Cardiac muscle cell (in vitro differentiated cells and primary cell): Measurements from ENCODE around the gene PLD4. TPM values are rescaled to one million over a fixed set of nuclear protein-coding genes. Genes with fewer than 3 reads are reported as not detected.
"Not testable (repeated sequence)": the region's sequence is repeated elsewhere in the genome, so short reads cannot be mapped to it uniquely, and the experiment has no call there.

Experiments
- DNase-seq, 2 donors: peaks; one replicate each; pipeline versions ENCODE4 v3.0.0 to v3.0.0-alpha.2; 2010 to 2017; ENCODE audit warnings: low read depth in 1 of 2, low spot score in 1 of 2
- H3K27ac ChIP-seq: fragments of 200-600 bp; sonication (generic); 2 replicates; pipeline ENCODE4 v1.5.1; 2016
- H3K27me3 ChIP-seq: fragments of 200-600 bp; sonication (generic); 2 replicates; pipeline ENCODE4 v1.6.0; 2016; ENCODE audit warnings: control low read depth
- H3K36me3 ChIP-seq: fragments of 200-600 bp; sonication (generic); 2 replicates; pipeline ENCODE4 v1.5.1; 2016; ENCODE audit warnings: control low read depth
- H3K4me1 ChIP-seq: fragments of 200-600 bp; sonication (generic); 2 replicates; pipeline ENCODE4 v1.8.1; 2017; ENCODE audit warnings: low read depth, mild to moderate bottlenecking, mixed run types
- H3K4me3 ChIP-seq: fragments of 200-600 bp; sonication (generic); 2 replicates; pipeline ENCODE4 v1.5.1; 2016; ENCODE audit warnings: mild to moderate bottlenecking
- H3K9me3 ChIP-seq: fragments of 200-600 bp; sonication (generic); 2 replicates; pipeline ENCODE4 v1.5.1; 2017; ENCODE audit warnings: low read depth, mild to moderate bottlenecking, control low read depth
- CTCF ChIP-seq: IDR thresholded peaks from 2 replicates; pipeline ENCODE4 v1.5.1; 2012; ENCODE audit warnings: low read depth, mild to moderate bottlenecking, low read length
- polyA plus RNA-seq: library from polyadenylated mRNA; unstranded; fragments of >200 nt; fragmentation: Nextera tagmentation; extraction: Ambion mirVana; gene quantifications from 2 replicates; pipeline ENCODE4 v1.2.1, GENCODE V29; 2016
- total RNA-seq: library from RNA; depleted of rRNA; stranded (reverse); fragments of >200 nt; gene quantifications from 2 replicates; pipeline ENCODE4 v1.2.3, GENCODE V29; 2016

The PLD4 gene
- total and polyA plus RNA-seq, 2 experiments from 2014 or later: 0.07 to 0.54 TPM

GRCh38 chr14:104899781-104900180 is 24.9 kb upstream of the PLD4 start:
- TF ChIP-seq CTCF: no peak
- Histone ChIP-seq H3K27ac (no peak overlapping the region), H3K27me3 (peaks cover 22% of the 10 kb centered on the region), H3K4me3 (no peak overlapping the region), H3K36me3 (no peaks in the 10 kb centered on the region), H3K4me1 (peaks cover 11% of the 10 kb centered on the region), H3K9me3 (no peaks in the 10 kb centered on the region)
- DNase-seq: no peak

GRCh38 chr14:104900639-104901512 is 23.8 kb upstream of the PLD4 start:
- Histone ChIP-seq H3K27ac (no peak overlapping the region), H3K4me3 (no peak overlapping the region), H3K27me3 (peaks cover 29% of the 10 kb centered on the region), H3K36me3 (no peaks in the 10 kb centered on the region), H3K4me1 (peaks cover under 1% of the 10 kb centered on the region), H3K9me3 (no peaks in the 10 kb centered on the region)
- no peak for TF ChIP-seq CTCF
- no peak for DNase-seq

DNA sequence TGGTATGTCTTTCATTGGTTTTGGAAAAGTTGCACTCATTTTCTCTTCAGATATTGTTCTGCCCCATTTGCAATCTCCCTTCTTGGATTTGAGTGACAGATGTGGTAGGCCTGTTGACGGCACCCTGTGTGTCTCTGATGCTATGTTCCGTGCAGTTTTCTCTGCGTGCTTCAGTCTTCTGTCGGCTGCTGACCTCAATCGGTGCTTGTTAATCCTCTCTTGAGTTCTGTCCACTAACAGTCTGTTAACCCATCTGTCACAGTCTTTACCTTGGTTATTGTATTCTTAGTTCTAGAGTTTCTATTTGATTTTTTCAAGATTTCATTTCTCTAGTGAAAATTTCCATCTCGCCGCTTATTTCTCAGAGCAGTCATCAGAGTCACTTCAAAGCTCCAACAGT is 20.7 kb upstream of the PLD4 start:
- no peaks in the 10 kb centered on the region for H3K36me3 ChIP-seq
- H3K27me3 ChIP-seq: peaks cover 32% of the 10 kb centered on the region
- no peak overlapping the region for H3K4me3 ChIP-seq
- TF ChIP-seq CTCF: no peak
- H3K27ac ChIP-seq: no peak overlapping the region
- H3K9me3 ChIP-seq: no peaks in the 10 kb centered on the region
- H3K4me1 ChIP-seq: no peaks in the 10 kb centered on the region
- DNase-seq: no peak

DNA sequence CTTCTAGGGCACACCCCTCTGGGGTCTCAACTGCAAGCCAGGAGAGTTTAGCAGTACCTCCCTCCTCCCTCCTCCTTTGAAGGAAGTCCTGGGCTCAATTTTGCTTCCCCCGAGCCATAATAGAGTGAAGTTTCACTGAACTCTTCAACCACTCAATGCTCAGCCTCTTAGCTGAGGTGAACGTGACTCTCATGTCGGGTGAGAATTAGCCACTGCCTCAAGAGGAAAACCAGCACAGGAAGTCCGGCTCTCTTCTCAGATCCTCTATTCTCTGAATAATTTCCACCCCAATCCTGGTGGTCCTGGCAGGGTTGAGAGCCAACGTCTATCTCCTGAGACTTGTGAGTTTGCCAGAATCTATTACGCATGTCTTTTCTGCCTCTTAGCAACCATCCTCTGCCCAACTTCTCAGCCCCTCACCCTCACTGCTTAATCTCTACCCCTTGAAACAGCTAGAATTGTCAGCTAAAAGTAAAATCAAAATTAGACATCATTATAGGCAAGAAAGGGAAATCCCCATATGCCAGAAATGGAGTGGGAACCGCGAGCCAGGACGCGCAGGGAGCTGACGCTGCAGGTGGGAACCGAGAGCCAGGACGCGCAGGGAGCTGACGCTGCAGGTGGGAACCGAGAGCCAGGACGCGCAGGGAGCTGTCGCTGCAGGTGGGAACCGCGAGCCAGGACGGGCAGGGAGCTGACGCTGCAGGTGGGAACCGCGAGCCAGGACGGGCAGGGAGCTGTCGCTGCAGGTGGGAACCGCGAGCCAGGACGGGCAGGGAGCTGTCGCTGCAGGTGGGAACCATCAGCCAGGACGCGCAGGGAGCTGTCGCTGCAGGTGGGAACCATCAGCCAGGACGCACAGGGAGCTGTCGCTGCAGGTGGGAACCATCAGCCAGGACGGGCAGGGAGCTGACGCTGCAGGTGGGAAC is 19.8 kb upstream of the PLD4 start:
- H3K27ac ChIP-seq, H3K4me1 ChIP-seq, H3K9me3 ChIP-seq, H3K36me3 ChIP-seq, H3K4me3 ChIP-seq, DNase-seq: not testable (repeated sequence)
- peaks cover 32% of the 10 kb centered on the region for H3K27me3 ChIP-seq

DNA sequence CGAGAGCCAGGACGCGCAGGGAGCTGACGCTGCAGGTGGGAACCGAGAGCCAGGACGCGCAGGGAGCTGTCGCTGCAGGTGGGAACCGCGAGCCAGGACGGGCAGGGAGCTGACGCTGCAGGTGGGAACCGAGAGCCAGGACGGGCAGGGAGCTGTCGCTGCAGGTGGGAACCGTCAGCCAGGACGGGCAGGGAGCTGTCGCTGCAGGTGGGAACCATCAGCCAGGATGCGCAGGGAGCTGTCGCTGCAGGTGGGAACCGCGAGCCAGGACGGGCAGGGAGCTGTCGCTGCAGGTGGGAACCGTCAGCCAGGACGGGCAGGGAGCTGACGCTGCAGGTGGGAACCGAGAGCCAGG is 19.1 kb upstream of the PLD4 start:
- not testable (repeated sequence) for H3K9me3 ChIP-seq, H3K4me1 ChIP-seq, H3K36me3 ChIP-seq, DNase-seq, H3K4me3 ChIP-seq, H3K27ac ChIP-seq
- peaks cover 32% of the 10 kb centered on the region for H3K27me3 ChIP-seq

DNA sequence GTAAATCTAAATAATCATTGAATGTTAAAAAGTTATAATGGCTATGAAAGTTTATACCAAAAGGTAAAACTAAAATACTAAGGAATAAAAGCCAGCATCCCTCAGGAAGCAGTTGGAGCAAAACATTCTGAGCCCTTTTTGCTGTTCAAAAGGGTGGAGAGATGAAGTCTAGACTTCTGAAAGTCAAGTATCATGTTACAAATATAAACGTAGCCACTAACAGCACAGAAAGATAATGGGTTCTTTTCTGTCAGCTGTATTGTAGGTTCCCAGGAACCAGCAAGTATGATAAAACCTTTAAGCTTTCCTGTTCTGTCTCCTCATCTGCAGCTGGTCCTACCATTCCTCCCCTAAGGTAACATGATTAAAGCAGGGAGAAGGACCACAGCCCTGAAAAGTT is 16.4 kb upstream of the PLD4 start:
- Histone ChIP-seq H3K27ac (no peak overlapping the region), H3K27me3 (peaks cover 19% of the 10 kb centered on the region), H3K4me3 (no peak overlapping the region), H3K4me1 (no peaks in the 10 kb centered on the region), H3K36me3 (no peaks in the 10 kb centered on the region), H3K9me3 (no peaks in the 10 kb centered on the region)
- DNase-seq: no peak
- TF ChIP-seq CTCF: no peak
